ENCODE results near the gene SREBF2.

Gene SREBF2

DNA sequence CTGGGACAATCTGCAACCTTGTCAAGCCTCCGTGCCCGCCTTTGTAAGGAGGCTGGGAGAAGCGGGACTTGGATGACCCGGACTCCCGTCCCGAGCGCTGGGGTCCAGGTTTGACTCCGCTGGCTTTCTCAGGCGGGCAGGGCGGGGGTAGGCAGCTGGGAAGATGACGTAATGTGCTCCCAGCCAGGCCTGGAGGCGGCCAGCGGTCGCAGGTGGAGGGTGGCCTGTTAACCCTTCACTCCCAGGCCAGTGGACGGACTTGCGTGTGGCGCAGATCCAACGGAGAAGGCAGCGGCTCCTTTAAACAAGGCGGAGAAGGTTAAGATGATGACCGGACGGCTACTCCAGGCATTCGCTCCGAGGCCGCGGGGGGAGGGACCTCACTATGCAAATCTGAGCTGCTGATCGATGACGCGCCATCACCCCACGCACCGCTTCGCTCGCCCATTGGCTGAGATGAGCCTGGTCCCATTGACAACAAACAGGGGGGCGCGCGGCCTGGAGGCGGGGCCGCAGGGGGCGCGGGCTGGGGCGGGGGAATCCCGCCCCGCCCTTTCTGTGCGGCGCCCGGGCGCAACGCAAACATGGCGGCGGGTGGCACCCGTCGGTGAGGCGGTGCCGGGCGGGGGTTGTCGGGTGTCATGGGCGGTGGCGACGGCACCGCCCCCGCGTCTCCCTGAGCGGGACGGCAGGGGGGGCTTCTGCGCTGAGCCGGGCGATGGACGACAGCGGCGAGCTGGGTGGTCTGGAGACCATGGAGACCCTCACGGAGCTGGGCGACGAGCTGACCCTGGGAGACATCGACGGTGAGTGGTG is at the start of gene SREBF2:
Gene SREBF2 (plus strand): TSS at position 553 of the 816 bp plus-strand sequence. CDS start 166 bp downstream, at position 719.
- peak; percentile 100 for DNase-seq (ENCODE audit: low read depth, low spot score)

- no peak for DNase-seq (ENCODE audit: low read depth, low spot score)
Measured at GRCh38 chr22:41787331-41787730, 45.6 kb upstream of the SREBF2 start.

- DNase-seq (ENCODE audit: low read depth, low spot score): no peak
Measured at GRCh38 chr22:41793871-41794270, 39.0 kb upstream of the SREBF2 start.

DNA sequence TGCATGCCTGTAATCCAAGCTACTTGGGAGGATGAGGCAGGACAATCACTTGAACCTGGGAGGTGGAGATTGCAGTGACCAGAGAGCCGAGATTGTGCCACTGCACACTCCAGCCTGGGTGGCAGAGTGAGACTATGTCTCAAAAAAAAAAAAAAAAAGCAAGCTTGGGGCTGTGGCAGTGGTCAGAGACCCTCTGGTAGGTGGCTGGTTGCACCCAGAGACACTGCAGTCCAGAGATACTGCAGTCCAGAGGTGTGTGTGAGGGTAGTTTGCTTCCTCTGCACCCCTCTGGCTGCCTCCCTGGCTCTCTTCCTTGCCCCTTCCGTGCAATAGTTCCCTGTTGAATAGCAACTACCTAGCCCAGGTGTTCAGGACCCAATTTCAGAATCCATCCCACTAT is 34.2 kb upstream of the SREBF2 start:
- no peak for DNase-seq (ENCODE audit: low read depth, low spot score)

- DNase-seq (ENCODE audit: low read depth, low spot score): peak; percentile 42
Measured at GRCh38 chr22:41799486-41800347, 33.2 kb upstream of the SREBF2 start.

GRCh38 chr22:41800348-41801146 is 32.4 kb upstream of the SREBF2 start, which contains the start of gene CCDC134:
TSS of gene CCDC134 (plus strand) at chr22:41800679. CDS start at chr22:41808891, 8,212 bp downstream.
- DNase-seq (ENCODE audit: low read depth, low spot score): peak; percentile 95

DNA sequence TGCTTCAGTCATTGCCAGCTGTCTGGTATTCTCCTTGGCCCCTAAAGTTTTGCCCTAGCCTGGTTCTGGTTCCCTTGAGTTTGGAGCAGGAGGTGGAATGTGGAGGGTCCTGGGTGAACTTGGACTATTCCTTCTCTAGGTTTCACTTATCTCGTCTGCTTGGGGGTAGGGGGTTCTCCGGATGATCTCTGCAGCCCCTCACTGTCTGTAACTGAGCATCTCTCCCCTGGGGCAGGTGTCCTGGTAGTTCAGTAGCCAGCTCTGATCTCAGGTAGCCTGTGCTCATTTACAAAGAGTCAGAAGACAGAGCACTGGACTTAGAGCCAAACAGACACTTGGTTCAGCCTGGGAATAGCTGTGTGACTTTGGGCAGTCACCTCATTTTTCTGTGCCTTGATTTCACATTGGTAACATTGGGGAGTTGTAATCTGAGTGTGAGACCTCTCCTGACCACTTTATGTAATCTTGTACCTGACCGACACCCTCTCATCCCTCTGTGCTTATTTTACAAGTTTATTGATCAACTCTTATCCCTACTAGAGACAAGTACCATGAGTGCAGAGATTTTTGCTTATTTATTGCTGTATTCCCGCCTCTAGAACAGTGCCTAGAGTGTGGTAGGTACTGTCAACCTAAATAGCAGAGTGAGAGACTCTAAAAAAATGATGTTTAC is 31.6 kb upstream of the SREBF2 start:
- no peak for DNase-seq (ENCODE audit: low read depth, low spot score)

- DNase-seq (ENCODE audit: low read depth, low spot score): no peak
Measured at GRCh38 chr22:41801886-41802285, 31.0 kb upstream of the SREBF2 start.

DNA sequence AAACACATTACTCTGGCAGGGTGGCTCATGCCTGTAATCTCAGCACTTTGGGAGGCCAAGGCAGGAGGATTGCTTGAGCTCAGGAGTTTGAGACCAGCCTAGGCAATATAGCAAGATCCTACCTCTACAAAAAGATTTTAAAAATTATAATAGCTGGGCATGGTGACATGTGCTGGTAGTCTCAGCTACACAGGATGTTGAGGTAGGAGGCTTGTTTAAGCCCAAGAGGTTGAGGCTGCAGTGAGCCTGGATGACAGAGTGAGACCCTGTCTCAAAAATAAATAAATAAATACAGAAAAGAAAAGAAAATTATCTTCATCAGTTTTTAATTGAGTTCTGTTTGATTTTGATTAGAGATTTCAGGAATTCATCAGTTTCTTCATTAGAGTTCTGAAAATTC is 27.3 kb upstream of the SREBF2 start:
- DNase-seq (ENCODE audit: low read depth, low spot score): no peak

DNA sequence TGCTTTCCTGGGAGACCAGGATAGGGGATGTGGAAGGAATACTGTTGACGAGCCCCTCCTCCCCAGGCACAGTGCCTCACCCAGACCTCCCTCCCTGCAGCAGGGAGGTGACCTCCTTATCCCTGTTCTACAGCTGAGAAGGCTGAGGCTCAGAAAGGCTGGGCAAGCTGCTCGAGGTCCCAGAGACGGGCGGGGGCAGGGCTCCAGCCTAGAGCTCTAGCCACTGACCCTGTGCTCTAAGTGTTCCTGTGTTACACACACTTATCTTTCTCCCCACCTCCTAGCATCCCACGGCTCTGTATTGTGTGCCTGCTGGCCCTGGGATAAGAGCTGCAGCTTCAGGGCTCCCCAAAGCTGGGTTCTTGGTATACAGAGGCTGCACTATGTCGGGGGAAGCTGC is 24.5 kb upstream of the SREBF2 start:
- no peak for DNase-seq (ENCODE audit: low read depth, low spot score)

GRCh38 chr22:41810022-41810421 is 22.9 kb upstream of the SREBF2 start:
- no peak for DNase-seq (ENCODE audit: low read depth, low spot score)

GRCh38 chr22:41812805-41813545 is 19.9 kb upstream of the SREBF2 start:
- no peak for DNase-seq (ENCODE audit: low read depth, low spot score)

DNA sequence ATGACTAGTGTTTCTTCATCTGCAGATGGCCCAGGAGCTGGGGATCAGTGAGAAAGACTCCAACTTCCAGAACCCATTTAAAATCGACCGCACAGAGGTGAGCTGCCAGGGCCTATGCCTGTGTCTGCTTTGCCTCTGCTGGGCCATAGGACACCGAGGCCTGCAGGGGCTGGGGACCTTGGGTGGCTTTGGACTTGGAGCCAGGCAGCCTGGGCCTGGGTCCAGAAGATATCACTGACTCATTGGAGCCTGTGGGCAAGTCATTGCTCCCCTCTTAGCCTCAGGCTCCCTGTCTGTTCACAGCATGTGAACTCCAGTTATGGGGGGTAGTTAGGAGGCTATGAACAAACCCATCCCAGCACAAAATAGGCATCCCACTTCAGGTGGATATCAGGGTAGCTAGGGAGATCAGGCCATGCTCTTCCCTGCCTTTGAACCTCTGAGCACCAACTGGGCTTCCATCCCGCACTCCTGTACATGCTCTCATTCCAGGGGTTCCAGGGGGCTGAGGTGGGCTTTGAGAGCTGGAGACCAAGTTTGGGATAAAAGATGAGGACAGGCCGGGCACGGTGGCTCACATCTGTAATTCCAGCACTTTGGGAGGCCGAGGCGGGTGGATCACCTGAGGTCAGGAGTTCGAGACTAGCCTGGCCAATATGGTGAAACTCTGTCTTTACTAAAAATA is 19.0 kb upstream of the SREBF2 start:
- no peak for DNase-seq (ENCODE audit: low read depth, low spot score)

GRCh38 chr22:41815716-41816115 is 17.2 kb upstream of the SREBF2 start:
- DNase-seq (ENCODE audit: low read depth, low spot score): no peak

DNA sequence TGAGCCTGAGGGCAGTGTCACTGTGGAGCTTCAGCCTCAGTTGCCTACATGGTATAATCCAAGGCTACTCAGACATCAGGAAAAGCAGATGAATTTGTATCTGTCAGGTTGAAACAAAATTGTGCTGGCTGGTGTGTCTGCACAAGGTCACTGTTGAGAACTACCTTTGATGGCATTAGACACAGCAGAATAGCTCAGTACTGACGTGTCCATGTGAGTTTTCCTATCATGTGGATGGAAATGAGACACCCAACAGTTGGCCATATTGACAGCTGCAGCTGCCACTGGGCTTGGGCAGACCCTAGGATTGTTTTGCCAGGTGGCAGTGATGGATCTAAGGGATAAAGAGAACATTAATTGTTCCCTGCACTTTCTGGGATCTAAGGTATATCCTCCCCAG is 16.7 kb upstream of the SREBF2 start:
- DNase-seq (ENCODE audit: low read depth, low spot score): no peak

GRCh38 chr22:41816871-41817270 is 16.0 kb upstream of the SREBF2 start:
- no peak for DNase-seq (ENCODE audit: low read depth, low spot score)

DNA sequence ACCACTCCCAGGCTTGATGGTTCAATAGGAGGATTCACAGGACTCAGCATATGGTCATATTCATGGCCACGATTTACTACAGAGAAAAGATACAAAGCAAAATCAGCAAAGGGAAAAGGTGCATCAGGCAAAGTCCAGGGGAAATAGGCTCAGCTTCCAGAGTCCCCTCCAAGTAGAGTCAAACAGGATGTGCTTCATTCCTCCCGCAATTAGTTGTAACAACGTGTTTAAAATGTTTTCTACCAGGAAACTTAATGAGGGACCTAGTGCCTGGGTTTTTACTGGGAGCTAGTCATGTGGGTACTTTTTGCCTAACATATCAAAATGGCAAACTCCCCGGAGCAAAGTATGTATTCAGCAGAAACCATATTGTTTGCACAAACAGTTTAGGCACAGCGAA is 14.9 kb upstream of the SREBF2 start:
- DNase-seq (ENCODE audit: low read depth, low spot score): no peak

GRCh38 chr22:41818596-41818995 is 14.3 kb upstream of the SREBF2 start:
- DNase-seq (ENCODE audit: low read depth, low spot score): no peak

GRCh38 chr22:41819257-41819656 is 13.6 kb upstream of the SREBF2 start:
- DNase-seq (ENCODE audit: low read depth, low spot score): no peak

- DNase-seq (ENCODE audit: low read depth, low spot score): no peak
Measured at GRCh38 chr22:41820447-41820846, 12.5 kb upstream of the SREBF2 start.
